ENCODE measurements around the gene ARHGEF25. TPM values are rescaled to one million over a fixed set of nuclear protein-coding genes. Genes with fewer than 3 reads are reported as not detected.
"Not testable (repeated sequence)": the region's sequence is repeated elsewhere in the genome, so short reads cannot be mapped to it uniquely, and the experiment has no call there.

The ARHGEF25 gene
- total RNA-seq, 1 experiment from 2014 or later = not detected

- no peaks in the 10 kb centered on the region for H3K9me2 ChIP-seq (replicated peaks; ENCODE audit: insufficient read depth, low read length)
- peaks cover 28% of the 10 kb centered on the region for H3K4me1 ChIP-seq (ENCODE audit: low read length)
- H4K20me1 ChIP-seq (ENCODE audit: insufficient read depth, low read depth, low read length) = no peaks in the 10 kb centered on the region
- H3K9ac ChIP-seq (ENCODE audit: low read length) = no peak overlapping the region
- no peaks in the 10 kb centered on the region for H3K27me3 ChIP-seq (ENCODE audit: low read length)
- no peaks in the 10 kb centered on the region for H3K79me2 ChIP-seq (ENCODE audit: low read length)
- no peak overlapping the region for H2AFZ ChIP-seq (ENCODE audit: low read length)
- H3K4me2 ChIP-seq (ENCODE audit: low read depth, low read length, poor library complexity, severe bottlenecking) = no peak overlapping the region
- H3K9me3 ChIP-seq (ENCODE audit: low read length) = no peaks in the 10 kb centered on the region
- H3K36me3 ChIP-seq (ENCODE audit: insufficient read depth, low read length) = no peaks in the 10 kb centered on the region
- no peak overlapping the region for H3K27ac ChIP-seq (ENCODE audit: low read length)
- no peak overlapping the region for H3K4me3 ChIP-seq (ENCODE audit: low read length)
- no peak for DNase-seq
Observed at GRCh38 chr12:57614948-57615500, 3.8 kb downstream of the ARHGEF25 start.

- H3K36me3 ChIP-seq (ENCODE audit: insufficient read depth, low read length) = no peaks in the 10 kb centered on the region
- no peaks in the 10 kb centered on the region for H4K20me1 ChIP-seq (ENCODE audit: insufficient read depth, low read depth, low read length)
- H3K4me1 ChIP-seq (ENCODE audit: low read length) = peaks cover 28% of the 10 kb centered on the region
- no peaks in the 10 kb centered on the region for H3K79me2 ChIP-seq (ENCODE audit: low read length)
- H3K27me3 ChIP-seq (ENCODE audit: low read length) = no peaks in the 10 kb centered on the region
- H3K9me3 ChIP-seq (ENCODE audit: low read length) = no peaks in the 10 kb centered on the region
- no peak overlapping the region for H3K27ac ChIP-seq (ENCODE audit: low read length)
- H3K9ac ChIP-seq (ENCODE audit: low read length) = no peak overlapping the region
- DNase-seq = no peak
- no peak overlapping the region for H3K4me2 ChIP-seq (ENCODE audit: low read depth, low read length, poor library complexity, severe bottlenecking)
- H2AFZ ChIP-seq (ENCODE audit: low read length) = no peak overlapping the region
- H3K9me2 ChIP-seq (replicated peaks; ENCODE audit: insufficient read depth, low read length) = no peaks in the 10 kb centered on the region
- no peak overlapping the region for H3K4me3 ChIP-seq (ENCODE audit: low read length)
Observed at GRCh38 chr12:57615637-57616036, 4.4 kb downstream of the ARHGEF25 start.

DNA sequence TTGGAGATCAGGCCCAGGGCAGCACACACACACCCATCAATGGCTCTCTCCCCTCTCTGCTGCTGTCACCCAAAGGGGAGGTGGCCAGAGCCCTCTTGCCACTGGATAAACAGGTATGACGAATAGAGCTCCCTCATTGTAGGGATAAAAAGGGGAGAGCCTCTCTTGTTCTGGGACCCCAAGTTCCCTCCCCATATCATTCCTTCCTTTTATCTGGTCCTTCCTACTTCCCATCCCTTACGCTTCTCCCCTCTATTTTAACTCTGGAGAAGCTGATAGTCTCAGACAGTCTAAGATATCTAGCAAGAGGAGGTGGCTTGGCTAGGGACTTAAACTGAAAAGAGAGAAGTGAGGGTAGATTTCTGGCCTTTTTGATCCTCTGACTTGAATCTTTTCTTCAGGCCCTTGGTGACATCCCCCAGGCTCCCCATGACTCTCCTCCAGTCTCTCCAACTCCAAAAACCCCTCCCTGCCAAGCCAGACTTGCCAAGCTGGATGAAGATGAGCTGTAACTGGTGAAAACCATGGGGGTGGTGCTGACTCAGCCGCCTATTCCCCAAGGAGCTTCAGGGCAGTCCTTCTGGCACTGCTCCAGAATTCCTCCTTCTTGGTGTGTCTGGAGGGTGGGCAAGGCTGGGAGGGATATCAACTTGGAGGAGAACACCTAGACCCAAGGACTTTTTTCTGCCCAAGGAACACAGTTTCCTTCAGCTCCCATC lies 5.3 kb downstream of the ARHGEF25 start:
- Histone ChIP-seq H3K4me3 (ENCODE audit: low read length) (no peak overlapping the region), H3K27me3 (ENCODE audit: low read length) (no peaks in the 10 kb centered on the region), H3K4me1 (ENCODE audit: low read length) (peaks cover 22% of the 10 kb centered on the region)

DNA sequence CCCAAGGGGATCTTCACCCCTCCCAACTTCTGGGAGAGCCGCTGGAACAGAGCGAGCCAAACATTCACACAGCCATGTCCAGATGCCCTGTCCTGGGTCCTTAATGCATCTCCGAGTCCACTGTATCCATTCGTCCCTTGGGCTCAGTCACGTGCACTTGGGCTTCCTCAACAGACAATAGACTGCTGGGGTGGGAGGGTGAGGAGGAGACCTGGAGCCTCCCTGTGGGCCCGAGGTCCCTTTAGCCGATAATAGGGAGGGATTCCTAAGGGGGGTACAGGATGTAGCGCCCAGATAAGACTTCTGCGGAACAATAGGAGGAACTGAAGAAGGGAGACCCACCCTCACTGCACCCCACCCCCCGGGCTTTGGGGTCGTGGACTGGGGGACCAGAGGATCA lies 6.7 kb downstream of the ARHGEF25 start:
- H3K4me2 ChIP-seq (ENCODE audit: low read depth, low read length, poor library complexity, severe bottlenecking) = no peak overlapping the region
- no peaks in the 10 kb centered on the region for H3K36me3 ChIP-seq (ENCODE audit: insufficient read depth, low read length)
- H3K9me2 ChIP-seq (replicated peaks; ENCODE audit: insufficient read depth, low read length) = no peaks in the 10 kb centered on the region
- no peak for DNase-seq
- H3K27ac ChIP-seq (ENCODE audit: low read length) = no peak overlapping the region
- H3K9ac ChIP-seq (ENCODE audit: low read length) = no peak overlapping the region
- H3K79me2 ChIP-seq (ENCODE audit: low read length) = no peaks in the 10 kb centered on the region
- peaks cover 22% of the 10 kb centered on the region for H3K4me1 ChIP-seq (ENCODE audit: low read length)
- no peak overlapping the region for H2AFZ ChIP-seq (ENCODE audit: low read length)
- no peaks in the 10 kb centered on the region for H4K20me1 ChIP-seq (ENCODE audit: insufficient read depth, low read depth, low read length)
- no peaks in the 10 kb centered on the region for H3K9me3 ChIP-seq (ENCODE audit: low read length)
- H3K4me3 ChIP-seq (ENCODE audit: low read length) = no peak overlapping the region
- H3K27me3 ChIP-seq (ENCODE audit: low read length) = no peaks in the 10 kb centered on the region

More for the DNA sequence above, 5.3 kb downstream of the ARHGEF25 start:
- Histone ChIP-seq H3K4me2 (ENCODE audit: low read depth, low read length, poor library complexity, severe bottlenecking) (no peak overlapping the region), H3K9me2 (replicated peaks; ENCODE audit: insufficient read depth, low read length) (no peaks in the 10 kb centered on the region), H3K9me3 (ENCODE audit: low read length) (no peaks in the 10 kb centered on the region), H3K79me2 (ENCODE audit: low read length) (no peaks in the 10 kb centered on the region), H3K27ac (ENCODE audit: low read length) (no peak overlapping the region), H3K36me3 (ENCODE audit: insufficient read depth, low read length) (no peaks in the 10 kb centered on the region), H4K20me1 (ENCODE audit: insufficient read depth, low read depth, low read length) (no peaks in the 10 kb centered on the region), H3K9ac (ENCODE audit: low read length) (no peak overlapping the region), H2AFZ (ENCODE audit: low read length) (no peak overlapping the region)
- no peak for DNase-seq

DNA sequence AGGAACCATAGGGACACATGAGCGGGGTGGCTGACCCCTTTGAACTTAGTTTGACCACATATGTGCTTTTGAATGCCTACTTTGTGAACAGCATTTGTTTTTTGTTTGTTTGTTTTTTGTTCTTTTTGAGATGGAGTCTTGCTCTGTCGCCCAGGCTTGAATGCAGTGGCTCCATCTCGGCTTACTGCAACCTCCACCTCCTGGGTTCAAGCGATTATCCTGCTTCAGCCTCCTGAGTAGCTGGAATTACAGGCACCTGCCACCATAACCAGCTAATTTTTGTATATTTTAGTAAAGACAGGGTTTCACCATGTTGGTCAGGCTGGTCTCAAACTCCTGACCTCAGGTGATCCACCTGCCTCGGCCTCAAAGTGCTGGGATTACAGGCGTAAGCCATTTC lies 7.2 kb downstream of the ARHGEF25 start:
- H3K36me3 ChIP-seq (ENCODE audit: insufficient read depth, low read length); H3K27me3 ChIP-seq (ENCODE audit: low read length); H2AFZ ChIP-seq (ENCODE audit: low read length); H4K20me1 ChIP-seq (ENCODE audit: insufficient read depth, low read depth, low read length); H3K4me3 ChIP-seq (ENCODE audit: low read length); H3K9me3 ChIP-seq (ENCODE audit: low read length); H3K4me2 ChIP-seq (ENCODE audit: low read depth, low read length, poor library complexity, severe bottlenecking); H3K79me2 ChIP-seq (ENCODE audit: low read length); DNase-seq; H3K9me2 ChIP-seq (replicated peaks; ENCODE audit: insufficient read depth, low read length); H3K27ac ChIP-seq (ENCODE audit: low read length); H3K9ac ChIP-seq (ENCODE audit: low read length): not testable (repeated sequence)
- H3K4me1 ChIP-seq (ENCODE audit: low read length) = peaks cover 19% of the 10 kb centered on the region

- Histone ChIP-seq H3K27me3 (ENCODE audit: low read length) (no peaks in the 10 kb centered on the region), H3K4me3 (ENCODE audit: low read length) (no peak overlapping the region), H3K9me3 (ENCODE audit: low read length) (no peaks in the 10 kb centered on the region), H3K4me2 (ENCODE audit: low read depth, low read length, poor library complexity, severe bottlenecking) (no peak overlapping the region), H3K27ac (ENCODE audit: low read length) (no peak overlapping the region), H3K79me2 (ENCODE audit: low read length) (no peaks in the 10 kb centered on the region), H3K4me1 (ENCODE audit: low read length) (peaks cover 14% of the 10 kb centered on the region), H3K9ac (ENCODE audit: low read length) (no peak overlapping the region), H4K20me1 (ENCODE audit: insufficient read depth, low read depth, low read length) (no peaks in the 10 kb centered on the region), H3K9me2 (replicated peaks; ENCODE audit: insufficient read depth, low read length) (no peaks in the 10 kb centered on the region), H3K36me3 (ENCODE audit: insufficient read depth, low read length) (no peaks in the 10 kb centered on the region), H2AFZ (ENCODE audit: low read length) (no peak overlapping the region)
- DNase-seq = no peak
Observed at GRCh38 chr12:57618966-57619433, 7.8 kb downstream of the ARHGEF25 start.

GRCh38 chr12:57619434-57620244 lies 8.4 kb downstream of the ARHGEF25 start:
- H3K4me2 ChIP-seq (ENCODE audit: low read depth, low read length, poor library complexity, severe bottlenecking) = no peak overlapping the region
- no peak overlapping the region for H3K4me3 ChIP-seq (ENCODE audit: low read length)
- H3K36me3 ChIP-seq (ENCODE audit: insufficient read depth, low read length) = no peaks in the 10 kb centered on the region
- H3K9ac ChIP-seq (ENCODE audit: low read length) = no peak overlapping the region
- H3K4me1 ChIP-seq (ENCODE audit: low read length) = peaks cover 7% of the 10 kb centered on the region
- DNase-seq = no peak
- H3K9me3 ChIP-seq (ENCODE audit: low read length) = no peaks in the 10 kb centered on the region
- H3K79me2 ChIP-seq (ENCODE audit: low read length) = no peaks in the 10 kb centered on the region
- H2AFZ ChIP-seq (ENCODE audit: low read length) = no peak overlapping the region
- H3K27ac ChIP-seq (ENCODE audit: low read length) = no peak overlapping the region
- no peaks in the 10 kb centered on the region for H3K9me2 ChIP-seq (replicated peaks; ENCODE audit: insufficient read depth, low read length)
- H3K27me3 ChIP-seq (ENCODE audit: low read length) = no peaks in the 10 kb centered on the region
- no peaks in the 10 kb centered on the region for H4K20me1 ChIP-seq (ENCODE audit: insufficient read depth, low read depth, low read length)

DNA sequence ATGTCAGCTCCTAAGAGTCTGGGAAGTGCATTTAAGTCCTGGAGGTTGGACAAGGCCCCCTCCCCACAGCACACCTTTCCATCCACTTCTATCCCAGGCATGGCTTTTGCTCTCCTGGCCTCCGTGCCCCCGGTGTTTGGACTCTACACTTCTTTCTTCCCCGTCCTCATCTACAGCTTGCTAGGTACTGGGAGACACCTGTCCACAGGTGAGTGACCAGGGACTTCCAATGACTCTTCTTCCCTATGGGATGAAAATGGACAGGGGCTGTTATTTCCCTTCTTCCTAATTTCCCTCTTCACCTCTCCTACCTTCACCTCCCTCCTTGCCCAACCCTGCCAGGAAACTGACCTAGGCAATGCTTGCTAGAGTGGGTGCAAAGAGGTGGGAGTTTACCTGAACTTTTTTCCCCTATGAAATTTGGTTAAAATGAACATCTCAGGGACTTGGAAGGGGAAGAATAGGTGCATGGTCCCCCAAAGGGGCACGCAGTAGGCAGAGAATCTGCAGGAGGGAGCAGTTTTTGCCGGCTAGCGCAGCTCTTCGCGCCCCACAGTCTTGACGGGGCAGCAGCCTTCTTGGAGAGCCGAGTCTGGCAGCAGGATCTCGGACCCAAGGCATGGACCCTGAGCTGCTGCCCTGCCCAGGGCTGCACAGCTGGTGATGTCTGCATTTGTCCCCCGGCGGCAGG lies 9.2 kb downstream of the ARHGEF25 start:
- Histone ChIP-seq H3K79me2 (ENCODE audit: low read length) (no peaks in the 10 kb centered on the region), H3K9ac (ENCODE audit: low read length) (no peak overlapping the region), H3K27ac (ENCODE audit: low read length) (no peak overlapping the region), H3K27me3 (ENCODE audit: low read length) (no peaks in the 10 kb centered on the region), H3K9me3 (ENCODE audit: low read length) (no peaks in the 10 kb centered on the region), H3K36me3 (ENCODE audit: insufficient read depth, low read length) (no peaks in the 10 kb centered on the region), H2AFZ (ENCODE audit: low read length) (no peak overlapping the region), H4K20me1 (ENCODE audit: insufficient read depth, low read depth, low read length) (no peaks in the 10 kb centered on the region; the same call in 1 of the 2 replicates), H3K4me3 (ENCODE audit: low read length) (no peak overlapping the region), H3K4me1 (ENCODE audit: low read length) (no peaks in the 10 kb centered on the region; the same call in 1 of the 2 replicates), H3K9me2 (replicated peaks; ENCODE audit: insufficient read depth, low read length) (no peaks in the 10 kb centered on the region), H3K4me2 (ENCODE audit: low read depth, low read length, poor library complexity, severe bottlenecking) (no peak overlapping the region)
- no peak for DNase-seq

Data from Karpas-422 (cell line).